ENCODE results near the gene GBA2.

GBA2 gene

DNA sequence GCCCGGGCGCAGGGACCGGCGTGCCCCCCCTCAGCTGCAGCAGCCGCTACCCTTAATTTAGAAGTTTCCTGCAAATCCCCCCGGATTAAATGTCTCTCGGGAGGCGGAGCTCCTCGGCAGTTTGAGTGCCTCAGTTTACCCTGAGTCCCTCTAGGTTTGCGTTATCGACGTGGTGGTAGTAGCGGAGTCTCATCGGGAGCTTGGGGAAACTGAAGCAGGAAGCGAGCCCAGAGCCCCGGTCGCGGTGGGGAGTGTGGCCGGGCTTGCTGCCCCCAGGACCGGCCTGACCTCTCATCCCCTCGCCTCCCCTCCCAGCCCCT, 58.8 kb downstream of the GBA2 start:
- Mint-ChIP-seq H3K27ac (ENCODE audit: low read depth) (peak overlapping the region; percentile 22), H3K27me3 (no peaks in the 10 kb centered on the region), H3K4me1 (peaks cover 27% of the 10 kb centered on the region), H3K9me3 (no peaks in the 10 kb centered on the region), H3K36me3 (ENCODE audit: insufficient read depth) (peaks cover 7% of the 10 kb centered on the region), H3K4me3 (peak overlapping the region; percentile 85)
- no peak for ATAC-seq (replicated peaks; ENCODE audit: extremely low read depth, poor library complexity, severe bottlenecking)
- no peak for DNase-seq (ENCODE audit: low spot score in 2 of 2)

DNA sequence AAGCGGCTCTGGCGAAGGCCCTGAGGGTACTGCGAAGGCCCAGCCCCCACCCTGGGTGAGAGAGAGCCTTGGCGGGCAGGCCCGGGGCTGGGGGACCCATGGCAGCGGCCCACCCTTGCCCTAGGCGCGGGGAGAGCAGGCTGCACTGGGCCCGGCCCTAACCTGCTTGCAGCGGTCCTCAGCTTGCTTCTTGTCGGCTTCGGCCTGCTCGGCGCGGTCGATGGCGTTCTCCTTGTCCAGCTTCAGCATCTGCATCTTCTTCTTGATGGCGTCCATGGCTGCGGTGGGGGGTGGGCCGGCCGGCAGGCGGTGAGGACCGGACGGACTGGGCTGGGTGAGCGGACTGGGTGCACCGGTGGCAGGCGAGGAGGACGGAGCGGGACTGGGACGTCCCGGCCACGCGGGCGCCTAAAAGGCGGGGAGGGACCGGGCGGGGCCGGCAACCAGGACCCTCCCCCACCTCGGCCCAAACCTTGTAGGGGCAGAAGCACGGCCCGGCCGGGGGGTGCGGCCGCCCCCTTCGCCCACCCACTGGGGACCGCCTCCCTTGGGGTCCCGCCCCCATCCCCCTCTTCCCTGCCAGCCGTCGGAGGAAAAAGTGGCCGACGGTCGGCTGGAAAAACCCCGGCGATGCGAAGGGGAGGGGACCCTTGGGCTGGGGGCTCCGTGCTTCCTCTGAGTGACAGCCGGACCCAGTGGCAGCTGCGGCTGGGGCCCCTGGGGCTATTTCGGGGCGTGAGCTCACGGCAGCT, 59.3 kb downstream of the GBA2 start, which contains the start of gene TPM2:
Gene TPM2 (minus strand): TSS at position 384 of the 752 bp plus-strand sequence. CDS start 108 bp downstream, at position 276.
- ATAC-seq (replicated peaks; ENCODE audit: extremely low read depth, poor library complexity, severe bottlenecking), result no peak
- Mint-ChIP-seq H3K9me3 (no peaks in the 10 kb centered on the region), H3K4me3 (peak within 1 kb of the TSS; percentile 85), H3K4me1 (peaks cover 27% of the 10 kb centered on the region), H3K27ac (ENCODE audit: low read depth) (peak within 1 kb of the TSS; percentile 80), H3K36me3 (ENCODE audit: insufficient read depth) (peaks cover 7% of the 10 kb centered on the region), H3K27me3 (no peaks in the 10 kb centered on the region)
- no peak for DNase-seq (ENCODE audit: low spot score in 2 of 2)

DNA sequence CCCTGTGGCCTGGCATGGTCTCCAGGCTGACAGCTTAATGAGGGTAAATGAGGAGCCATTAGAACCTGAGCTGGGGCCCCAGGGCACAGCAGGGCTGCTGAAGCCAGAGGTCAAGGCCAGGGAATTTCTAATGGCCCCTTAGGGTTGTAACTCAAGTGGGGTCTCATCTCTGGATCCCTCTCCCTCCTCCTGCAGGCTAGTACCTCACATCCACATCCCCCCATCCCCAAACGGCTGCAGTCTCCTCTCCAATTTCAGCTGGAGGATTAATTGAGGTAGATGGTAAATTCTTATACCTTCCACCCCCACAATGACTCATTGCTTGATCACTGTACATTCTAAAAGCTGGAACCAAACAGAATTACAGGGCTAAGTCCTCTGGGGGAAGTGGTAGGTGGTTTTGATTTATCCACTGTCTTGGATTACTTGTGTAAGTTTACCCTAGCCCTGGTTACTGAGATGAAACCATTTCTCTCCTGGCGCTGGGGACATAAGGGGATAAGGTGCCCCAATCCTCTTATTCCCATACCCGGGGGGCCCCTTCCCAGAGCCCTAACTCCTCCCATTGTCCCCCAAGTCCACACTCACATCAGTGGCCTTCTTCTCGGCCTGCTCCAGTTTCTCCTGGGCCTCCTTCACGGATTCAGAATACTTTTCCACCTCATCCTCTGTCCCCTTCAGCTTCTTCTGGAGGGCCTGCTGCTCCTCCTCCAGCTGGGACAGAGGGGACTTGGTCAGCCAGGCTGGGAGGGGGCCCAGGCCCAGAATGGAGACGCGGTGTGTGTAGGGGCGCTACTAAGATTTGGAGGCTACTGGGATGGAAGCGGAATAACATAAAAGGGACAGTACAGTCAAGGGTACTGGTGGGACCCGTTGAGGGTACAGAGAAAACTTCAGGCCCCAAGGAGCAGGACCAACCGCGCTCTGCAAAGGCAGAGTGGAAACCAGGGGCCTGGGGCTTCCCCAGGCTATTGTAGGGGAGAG, 60.2 kb downstream of the GBA2 start:
- H3K4me1 Mint-ChIP-seq, result peaks cover 27% of the 10 kb centered on the region
- ATAC-seq (replicated peaks; ENCODE audit: extremely low read depth, poor library complexity, severe bottlenecking) (no peak), DNase-seq (ENCODE audit: low spot score in 2 of 2) (no peak)
- H3K27ac Mint-ChIP-seq (ENCODE audit: low read depth), result no peak overlapping the region
- H3K36me3 Mint-ChIP-seq (ENCODE audit: insufficient read depth), result peaks cover 7% of the 10 kb centered on the region
- no peaks in the 10 kb centered on the region for H3K9me3 Mint-ChIP-seq
- H3K4me3 Mint-ChIP-seq, result peak overlapping the region; percentile 71
- no peaks in the 10 kb centered on the region for H3K27me3 Mint-ChIP-seq

DNA sequence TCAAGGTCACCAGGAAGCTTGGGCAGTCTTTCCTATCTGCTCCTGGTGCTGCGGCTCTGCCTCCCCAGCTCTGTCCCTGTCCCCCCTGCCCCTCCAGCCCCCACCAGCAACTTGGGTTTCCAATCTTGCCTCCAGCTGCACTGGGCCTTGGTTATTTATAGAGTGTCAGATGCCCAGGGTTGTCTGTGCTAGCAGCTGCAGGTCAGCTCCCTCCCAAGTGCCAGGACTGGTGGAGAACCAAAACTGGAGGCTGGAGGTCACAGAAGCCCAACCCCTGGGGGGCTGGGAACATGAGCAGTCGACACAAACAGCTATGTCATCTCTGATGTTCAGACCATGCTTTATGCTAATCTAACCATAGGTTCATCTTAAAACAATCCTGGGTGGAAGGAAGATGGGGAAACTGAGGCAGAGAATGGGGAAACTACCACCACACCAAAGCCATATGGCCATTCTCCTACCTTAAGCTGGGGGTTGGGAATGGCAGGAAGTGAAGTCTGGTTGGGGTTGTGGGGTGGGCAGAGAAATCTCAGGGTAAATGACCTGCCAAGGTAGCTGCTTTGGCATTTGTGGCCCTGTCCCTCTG, 61.0 kb downstream of the GBA2 start:
- ATAC-seq (replicated peaks; ENCODE audit: extremely low read depth, poor library complexity, severe bottlenecking) (no peak), DNase-seq (ENCODE audit: low spot score in 2 of 2) (no peak)
- Mint-ChIP-seq H3K36me3 (ENCODE audit: insufficient read depth) (peaks cover 7% of the 10 kb centered on the region), H3K9me3 (no peaks in the 10 kb centered on the region), H3K27ac (ENCODE audit: low read depth) (no peak overlapping the region), H3K27me3 (no peaks in the 10 kb centered on the region), H3K4me3 (no peak overlapping the region), H3K4me1 (peaks cover 27% of the 10 kb centered on the region)

DNA sequence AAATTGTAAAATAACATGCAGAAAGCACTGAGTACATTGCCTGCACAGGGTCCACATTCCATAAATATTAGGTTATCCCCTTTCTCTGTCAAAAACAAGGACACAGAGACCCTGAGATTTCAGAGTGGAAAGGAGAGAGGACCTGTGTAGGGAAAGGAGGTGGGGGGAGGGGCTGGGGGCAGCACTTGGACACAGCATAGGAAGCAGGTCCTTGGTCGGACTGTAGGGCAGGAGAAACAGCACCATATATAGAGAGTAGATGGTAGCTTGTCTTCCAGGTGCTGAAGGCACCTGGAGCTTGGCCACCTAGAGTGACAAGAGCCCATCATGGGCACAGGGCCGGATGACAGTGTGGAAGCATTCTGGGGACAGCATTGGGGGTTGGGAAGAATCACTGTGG, 61.7 kb downstream of the GBA2 start:
- H3K36me3 Mint-ChIP-seq (ENCODE audit: insufficient read depth), result peaks cover 7% of the 10 kb centered on the region
- H3K27me3 Mint-ChIP-seq, result no peaks in the 10 kb centered on the region
- H3K4me3 Mint-ChIP-seq, result no peak overlapping the region
- no peak overlapping the region for H3K27ac Mint-ChIP-seq (ENCODE audit: low read depth)
- peaks cover 27% of the 10 kb centered on the region for H3K4me1 Mint-ChIP-seq
- no peaks in the 10 kb centered on the region for H3K9me3 Mint-ChIP-seq
- no peak for ATAC-seq (replicated peaks; ENCODE audit: extremely low read depth, poor library complexity, severe bottlenecking)
- DNase-seq (ENCODE audit: low spot score in 2 of 2), result no peak

Measured in central memory CD8-positive, alpha-beta T cell (primary cell).